NCI-H2227 (cell line): ENCODE data around the gene PTPRT.

Source experiments
- DNase-seq: peaks from one replicate; lab custom pipeline; 2025; ENCODE audit not compliant: unreplicated experiment; lab: John Stamatoyannopoulos, UW

The PTPRT gene

GRCh38 chr20:42346189-42347170 lies 843.2 kb downstream of the PTPRT start:
- no peak for DNase-seq

GRCh38 chr20:42341654-42342053 lies 848.1 kb downstream of the PTPRT start:
- DNase-seq: no peak

- DNase-seq: no peak
Measured at GRCh38 chr20:42340368-42340767, 849.3 kb downstream of the PTPRT start.

GRCh38 chr20:42338294-42339201 lies 851.2 kb downstream of the PTPRT start:
- DNase-seq: no peak

GRCh38 chr20:42336576-42336975 lies 853.1 kb downstream of the PTPRT start:
- no peak for DNase-seq

GRCh38 chr20:42319252-42320013 lies 870.3 kb downstream of the PTPRT start:
- no peak for DNase-seq

GRCh38 chr20:42313704-42314103 lies 876.0 kb downstream of the PTPRT start:
- no peak for DNase-seq

GRCh38 chr20:42309050-42309449 lies 880.7 kb downstream of the PTPRT start:
- DNase-seq: no peak

- no peak for DNase-seq
Measured at GRCh38 chr20:42308171-42308570, 881.5 kb downstream of the PTPRT start.

GRCh38 chr20:42295592-42295991 lies 894.1 kb downstream of the PTPRT start:
- no peak for DNase-seq

- DNase-seq: no peak
Measured at GRCh38 chr20:42294976-42295375, 894.7 kb downstream of the PTPRT start.

- no peak for DNase-seq
Measured at GRCh38 chr20:42281801-42282200, 907.9 kb downstream of the PTPRT start.

GRCh38 chr20:42276718-42277602 lies 912.7 kb downstream of the PTPRT start:
- DNase-seq: no peak

GRCh38 chr20:42274986-42275385 lies 914.7 kb downstream of the PTPRT start:
- DNase-seq: no peak

GRCh38 chr20:42272516-42272915 lies 917.2 kb downstream of the PTPRT start:
- DNase-seq: no peak

GRCh38 chr20:42270539-42270938 lies 919.2 kb downstream of the PTPRT start:
- no peak for DNase-seq

- DNase-seq: no peak
Measured at GRCh38 chr20:42267793-42268384, 921.8 kb downstream of the PTPRT start.

GRCh38 chr20:42261766-42262270 lies 927.9 kb downstream of the PTPRT start:
- no peak for DNase-seq

GRCh38 chr20:42260184-42260583 lies 929.5 kb downstream of the PTPRT start:
- DNase-seq: no peak
